RWPE1 (cell line): ENCODE data around the gene CHERP.

Experiments
- CTCF ChIA-PET: fragments of 350-600 bp; sonication (Branson Sonifier 250); formaldehyde crosslinking; extraction: SDS; loops from one replicate; lab custom pipeline; 2021; lab: Yijun Ruan, JAX
- POLR2A ChIA-PET: fragments of 400-600 bp; formaldehyde crosslinking; extraction: SDS; loops from one replicate; lab custom pipeline; 2020; ENCODE audit warnings: antibody characterized with exemption; ENCODE audit not compliant: low non-redundant PET; lab: Yijun Ruan, JAX
- DNase-seq: peaks from one replicate; pipeline ENCODE4 v3.0.0; 2012; ENCODE audit warnings: low spot score
- H3K27ac ChIP-seq: fragments of 450-650 bp; 2 replicates; pipeline ENCODE4 v1.5.1; 2017
- TF ChIP-seq, protein P1 (sequence below): fragments of 450-650 bp; conservative IDR thresholded peaks from 2 replicates; pipeline ENCODE4 v1.5.1; 2017; ENCODE audit warnings: low read depth, mild to moderate bottlenecking

CHERP gene

GRCh38 chr19:16532440-16533234 is 9.6 kb downstream of the CHERP start:
- TF ChIP-seq, protein P1, sequence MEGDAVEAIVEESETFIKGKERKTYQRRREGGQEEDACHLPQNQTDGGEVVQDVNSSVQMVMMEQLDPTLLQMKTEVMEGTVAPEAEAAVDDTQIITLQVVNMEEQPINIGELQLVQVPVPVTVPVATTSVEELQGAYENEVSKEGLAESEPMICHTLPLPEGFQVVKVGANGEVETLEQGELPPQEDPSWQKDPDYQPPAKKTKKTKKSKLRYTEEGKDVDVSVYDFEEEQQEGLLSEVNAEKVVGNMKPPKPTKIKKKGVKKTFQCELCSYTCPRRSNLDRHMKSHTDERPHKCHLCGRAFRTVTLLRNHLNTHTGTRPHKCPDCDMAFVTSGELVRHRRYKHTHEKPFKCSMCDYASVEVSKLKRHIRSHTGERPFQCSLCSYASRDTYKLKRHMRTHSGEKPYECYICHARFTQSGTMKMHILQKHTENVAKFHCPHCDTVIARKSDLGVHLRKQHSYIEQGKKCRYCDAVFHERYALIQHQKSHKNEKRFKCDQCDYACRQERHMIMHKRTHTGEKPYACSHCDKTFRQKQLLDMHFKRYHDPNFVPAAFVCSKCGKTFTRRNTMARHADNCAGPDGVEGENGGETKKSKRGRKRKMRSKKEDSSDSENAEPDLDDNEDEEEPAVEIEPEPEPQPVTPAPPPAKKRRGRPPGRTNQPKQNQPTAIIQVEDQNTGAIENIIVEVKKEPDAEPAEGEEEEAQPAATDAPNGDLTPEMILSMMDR: no peak
- ChIA-PET POLR2A (interaction anchor here (0.7 kb wide), 1 partner anchor 33 kb away, joined by 3 read pairs; no protein-coding TSS in a partner anchor), CTCF (interaction anchor here (0.5 to 0.6 kb wide), 2 partner anchors 173 to 284 kb away, joined by 5 to 6 read pairs; no protein-coding TSS in a partner anchor)
- DNase-seq: no peak
- H3K27ac ChIP-seq: no peak overlapping the region

GRCh38 chr19:16531380-16531669 is 10.9 kb downstream of the CHERP start:
- no peak overlapping the region for H3K27ac ChIP-seq
- TF ChIP-seq, protein P1: no peak
- ChIA-PET CTCF (no interaction called here), POLR2A (no interaction called here)
- DNase-seq: no peak

DNA sequence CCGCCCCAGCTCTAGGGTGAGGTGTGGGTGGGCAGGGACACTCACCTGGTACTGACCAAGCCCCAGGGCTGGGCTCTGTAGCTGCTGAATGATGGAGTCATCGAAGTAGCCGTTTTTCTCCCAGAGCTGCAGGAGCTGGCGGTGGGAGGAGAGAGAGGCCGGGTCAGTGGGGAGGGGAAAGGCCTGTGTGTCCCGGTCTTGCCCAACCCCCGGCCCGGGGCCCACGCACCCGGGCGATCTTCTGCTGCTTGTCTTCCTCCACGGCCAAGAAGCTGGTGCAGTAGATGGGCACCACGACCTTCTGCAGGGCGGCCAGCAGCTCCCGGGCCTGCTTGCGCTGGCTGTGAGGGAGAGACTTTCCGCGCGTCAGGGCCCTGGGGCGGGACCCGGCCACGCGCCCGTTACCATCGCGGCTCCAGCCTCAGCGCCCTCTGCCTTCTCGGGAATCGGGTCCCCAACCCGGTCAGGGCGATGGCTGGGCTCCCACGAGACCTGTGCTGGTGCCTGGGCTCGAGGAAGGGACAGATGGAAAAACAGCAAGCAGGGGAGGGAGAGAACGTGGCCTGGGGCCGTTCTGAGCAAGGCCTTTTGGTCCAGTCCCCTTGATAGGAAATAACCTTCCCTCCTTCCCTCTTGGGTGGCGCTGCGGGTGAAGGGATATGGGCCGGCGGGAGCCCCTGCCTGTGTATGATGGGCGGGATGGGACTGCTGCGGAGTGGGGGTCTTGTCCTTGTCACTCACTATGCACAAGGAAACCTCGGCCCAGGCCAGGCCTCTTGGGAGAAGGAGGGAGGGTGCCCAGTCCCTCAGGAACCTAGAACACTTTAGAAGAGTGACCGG is 11.5 kb downstream of the CHERP start:
- POLR2A ChIA-PET: no interaction called here

DNA sequence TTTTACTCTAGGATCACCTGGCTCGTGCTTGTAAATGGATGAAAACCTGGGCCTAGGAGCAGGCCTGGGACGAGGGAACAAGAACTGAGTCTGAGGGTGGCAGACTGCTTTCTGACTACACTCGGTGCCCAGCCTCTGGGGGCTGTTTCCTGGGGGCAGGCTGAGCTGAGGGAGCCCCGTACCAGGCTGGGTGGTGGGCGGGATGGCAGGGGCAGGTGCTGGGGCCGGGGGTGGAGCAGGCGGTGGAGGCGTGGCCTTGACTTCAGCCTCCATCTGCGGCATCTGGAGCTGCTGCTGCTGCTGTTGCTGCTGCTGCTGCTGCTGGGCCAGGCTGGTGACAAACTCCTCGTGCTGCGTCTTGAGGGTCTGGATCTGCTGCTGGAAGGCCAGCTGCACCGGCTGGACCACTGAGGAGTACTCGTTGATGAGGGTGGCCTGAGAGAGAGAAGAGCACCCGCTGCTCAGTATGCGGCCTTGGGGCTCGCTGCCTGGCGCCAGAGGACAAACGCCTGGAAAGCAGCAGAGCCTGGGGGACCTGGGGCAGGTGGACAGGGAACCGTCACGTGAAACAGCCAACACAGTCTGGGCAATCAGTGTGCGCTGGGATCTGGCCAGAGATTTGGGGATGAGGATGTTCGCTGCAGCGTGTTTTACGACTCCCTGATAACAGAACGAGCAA is 12.6 kb downstream of the CHERP start:
- ChIA-PET POLR2A (no interaction called here), CTCF (no interaction called here)
- no peak for DNase-seq
- H3K27ac ChIP-seq: peak overlapping the region; percentile 6; the same call in 1 of the 2 replicates
- TF ChIP-seq, protein P1: no peak

More for the DNA sequence above, 11.5 kb downstream of the CHERP start:
- CTCF ChIA-PET: no interaction called here
- peak overlapping the region; percentile 6; the same call in 1 of the 2 replicates for H3K27ac ChIP-seq
- TF ChIP-seq, protein P1: no peak
- DNase-seq: no peak

DNA sequence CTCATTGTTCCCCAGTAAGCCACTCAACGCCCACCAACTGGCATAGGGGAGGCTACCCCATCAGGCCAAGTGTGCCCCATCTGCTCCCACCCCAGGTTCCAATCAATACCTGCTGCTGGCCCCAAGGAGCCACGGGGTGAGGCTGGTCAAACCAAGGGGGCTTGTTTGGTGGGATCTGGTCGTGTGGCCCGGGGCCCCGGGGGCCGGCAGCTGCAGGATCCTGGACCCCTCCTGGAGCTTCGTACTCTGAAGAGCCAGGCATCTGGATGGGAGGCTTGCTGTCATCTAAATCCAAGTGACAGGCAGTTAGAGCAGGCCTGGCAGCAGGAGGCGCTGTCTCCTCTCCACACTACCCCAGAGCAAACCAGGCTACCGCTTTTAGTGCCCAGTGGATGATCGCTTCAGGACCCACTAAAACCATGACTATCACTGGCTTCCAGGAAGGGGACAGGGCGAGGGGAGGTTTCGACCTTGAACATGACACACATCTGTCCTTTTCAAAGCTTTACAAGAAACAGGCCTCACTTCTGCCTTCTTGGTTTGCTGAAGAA is 14.2 kb downstream of the CHERP start:
- ChIA-PET POLR2A (no interaction called here), CTCF (interaction anchor here (0.6 kb wide), 1 partner anchor 152 kb away, joined by 3 read pairs; no protein-coding TSS in a partner anchor)
- DNase-seq: no peak
- TF ChIP-seq, protein P1: no peak; the same call in 1 of the 2 replicates
- H3K27ac ChIP-seq: peak overlapping the region; percentile 33
